ENCODE results near the gene SERPINB1. TPM values are rescaled to one million over a fixed set of nuclear protein-coding genes. Genes with fewer than 3 reads are reported as not detected.

SERPINB1 gene
- total RNA-seq, 2 donors from 2014 or later = 39.2 to 44.4 TPM

DNA sequence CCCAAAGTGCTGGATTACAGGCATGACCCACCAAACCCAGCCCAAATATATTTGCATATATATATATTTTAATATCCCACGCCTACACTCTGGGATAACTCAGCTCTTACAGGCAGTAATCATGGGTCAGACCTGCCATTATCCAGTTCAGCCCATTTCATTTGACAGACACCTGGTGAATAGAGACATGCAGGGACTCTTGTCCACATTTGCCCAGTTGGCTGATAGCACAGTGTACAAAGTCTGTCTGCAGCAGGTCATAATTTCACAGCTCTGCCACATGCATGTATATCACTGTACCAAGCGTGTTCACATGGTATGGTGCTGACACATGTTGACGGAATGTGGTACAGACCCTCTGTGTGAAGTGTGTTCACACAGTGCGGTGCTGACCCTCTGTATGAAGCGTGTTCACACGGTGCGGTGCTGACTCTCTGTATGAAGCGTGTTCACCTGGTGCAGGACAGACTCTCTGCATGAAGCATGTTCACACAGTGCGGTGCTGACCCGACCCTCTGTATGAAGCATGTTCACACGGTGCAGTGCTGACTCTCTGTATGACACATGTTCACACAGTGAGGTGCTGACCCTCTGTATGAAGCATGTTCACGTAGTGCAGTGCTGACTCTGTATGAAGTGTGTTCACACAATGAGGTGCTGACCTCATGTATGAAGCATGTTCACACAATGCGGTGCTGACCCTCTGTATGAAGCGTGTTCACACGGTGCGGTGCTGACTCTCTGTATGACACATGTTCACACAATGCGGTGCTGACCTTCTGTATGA lies 10.3 kb upstream of the SERPINB1 start:
- H3K27me3 Mint-ChIP-seq = no peaks in the 10 kb centered on the region
- H3K9me3 ChIP-seq (ENCODE audit: control insufficient read depth, low read length, poor library complexity, severe bottlenecking) = no peaks in the 10 kb centered on the region
- no peak overlapping the region for H3K4me3 Mint-ChIP-seq
- H3K27ac Mint-ChIP-seq = peak overlapping the region; percentile 98
- ATAC-seq (no peak), DNase-seq (no peak)
- no peaks in the 10 kb centered on the region for H3K36me3 Mint-ChIP-seq (ENCODE audit: low read depth)
- H3K4me1 Mint-ChIP-seq = peaks cover 37% of the 10 kb centered on the region

- DNase-seq (no peak), ATAC-seq (no peak)
- H3K9me3 ChIP-seq (ENCODE audit: control insufficient read depth, low read length, poor library complexity, severe bottlenecking) = no peaks in the 10 kb centered on the region
- Mint-ChIP-seq H3K27me3 (no peaks in the 10 kb centered on the region), H3K36me3 (ENCODE audit: low read depth) (no peaks in the 10 kb centered on the region), H3K4me1 (peaks cover 38% of the 10 kb centered on the region), H3K4me3 (no peak overlapping the region), H3K27ac (peak overlapping the region; percentile 59)
These were observed 9.0 kb upstream of the SERPINB1 start for GRCh38 chr6:2850538-2851113.

GRCh38 chr6:2848851-2849250 lies 7.2 kb upstream of the SERPINB1 start:
- no peaks in the 10 kb centered on the region for H3K36me3 Mint-ChIP-seq (ENCODE audit: low read depth)
- no peaks in the 10 kb centered on the region for H3K27me3 Mint-ChIP-seq
- ATAC-seq (peak; percentile 87), DNase-seq (peak in 2 of 3 donors; percentile 47 to 54)
- peak overlapping the region; percentile 70 for H3K4me3 Mint-ChIP-seq
- H3K9me3 ChIP-seq (ENCODE audit: control insufficient read depth, low read length, poor library complexity, severe bottlenecking) = no peaks in the 10 kb centered on the region
- H3K4me1 Mint-ChIP-seq = peaks cover 24% of the 10 kb centered on the region
- peak overlapping the region; percentile 75 for H3K27ac Mint-ChIP-seq

- peaks cover 33% of the 10 kb centered on the region for H3K4me1 Mint-ChIP-seq
- no peaks in the 10 kb centered on the region for H3K9me3 ChIP-seq (ENCODE audit: control insufficient read depth, low read length, poor library complexity, severe bottlenecking)
- H3K27ac Mint-ChIP-seq = peak overlapping the region; percentile 92
- no peaks in the 10 kb centered on the region for H3K27me3 Mint-ChIP-seq
- no peaks in the 10 kb centered on the region for H3K36me3 Mint-ChIP-seq (ENCODE audit: low read depth)
- H3K4me3 Mint-ChIP-seq = peak overlapping the region; percentile 83
- ATAC-seq (no peak), DNase-seq (no peak)
These were observed 4.2 kb upstream of the SERPINB1 start for GRCh38 chr6:2845880-2846208.

GRCh38 chr6:2844008-2844407 lies 2.3 kb upstream of the SERPINB1 start:
- Mint-ChIP-seq H3K27ac (no peak overlapping the region), H3K4me3 (no peak overlapping the region)

DNA sequence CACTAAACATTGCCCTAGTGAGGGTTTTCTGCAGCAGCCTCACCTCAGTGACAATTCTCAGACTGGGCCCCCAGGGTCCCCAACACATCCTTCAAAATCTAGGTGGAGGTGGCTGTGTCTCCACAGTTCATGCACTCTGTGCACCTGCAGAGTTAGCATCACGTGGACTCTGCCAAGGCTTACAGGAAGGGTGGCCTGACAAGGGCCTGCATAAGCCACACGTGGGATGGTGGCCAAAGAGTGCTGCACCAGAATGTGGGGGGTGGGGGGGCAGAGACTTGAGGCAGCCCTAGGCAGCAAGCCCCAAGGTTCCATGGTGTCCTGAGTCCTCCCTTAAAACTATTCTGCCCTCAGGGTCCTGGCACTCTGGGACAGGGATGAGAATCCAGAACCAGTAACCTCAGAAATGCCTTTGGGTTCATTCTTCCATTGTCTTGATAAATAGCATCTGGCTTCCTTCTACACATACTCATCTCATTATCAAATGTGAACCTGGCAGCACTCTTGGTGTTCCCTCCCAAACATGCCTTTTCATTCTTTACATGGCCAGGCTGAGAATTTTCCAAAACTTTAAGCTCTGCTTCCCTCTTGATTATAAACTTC lies 1.6 kb upstream of the SERPINB1 start:
- H3K27me3 Mint-ChIP-seq = no peaks in the 10 kb centered on the region
- ATAC-seq = no peak
- peaks cover 39% of the 10 kb centered on the region for H3K4me1 Mint-ChIP-seq
- no peak overlapping the region for H3K27ac Mint-ChIP-seq
- H3K4me3 Mint-ChIP-seq = no peak overlapping the region
- DNase-seq = no peak
- H3K36me3 Mint-ChIP-seq (ENCODE audit: low read depth) = no peaks in the 10 kb centered on the region
- no peaks in the 10 kb centered on the region for H3K9me3 ChIP-seq (ENCODE audit: control insufficient read depth, low read length, poor library complexity, severe bottlenecking)

More at GRCh38 chr6:2844008-2844407, 2.3 kb upstream of the SERPINB1 start:
- H3K27me3 Mint-ChIP-seq = no peaks in the 10 kb centered on the region
- H3K4me1 Mint-ChIP-seq = peaks cover 44% of the 10 kb centered on the region
- no peaks in the 10 kb centered on the region for H3K9me3 ChIP-seq (ENCODE audit: control insufficient read depth, low read length, poor library complexity, severe bottlenecking)
- no peaks in the 10 kb centered on the region for H3K36me3 Mint-ChIP-seq (ENCODE audit: low read depth)
- ATAC-seq = no peak
- no peak for DNase-seq

DNA sequence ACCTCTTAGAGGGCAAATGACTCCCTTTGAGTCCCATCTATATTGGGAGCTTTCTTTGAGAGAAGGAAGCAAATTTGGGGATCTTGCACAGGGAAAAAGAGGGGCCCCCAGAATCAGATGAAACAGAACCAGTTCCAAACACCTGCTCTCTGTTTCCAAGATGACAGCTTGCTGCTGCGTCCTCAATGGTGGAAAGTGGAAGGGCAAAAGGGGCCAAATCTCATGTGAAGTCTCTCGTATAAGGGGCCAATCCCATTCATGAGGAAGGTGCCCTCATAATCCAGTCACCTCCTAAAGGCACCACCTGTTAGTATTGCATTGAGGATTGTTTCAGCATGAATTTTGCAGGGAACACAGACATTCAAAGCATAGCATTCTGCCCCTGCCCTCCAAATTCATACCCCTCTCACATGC lies 483 bp upstream of the SERPINB1 start:
- Mint-ChIP-seq H3K27ac (peak overlapping the region; percentile 88), H3K4me3 (peak overlapping the region; percentile 95), H3K4me1 (peaks cover 39% of the 10 kb centered on the region), H3K27me3 (no peaks in the 10 kb centered on the region), H3K36me3 (ENCODE audit: low read depth) (no peaks in the 10 kb centered on the region)
- ATAC-seq = no peak
- no peak for DNase-seq
- H3K9me3 ChIP-seq (ENCODE audit: control insufficient read depth, low read length, poor library complexity, severe bottlenecking) = no peaks in the 10 kb centered on the region

DNA sequence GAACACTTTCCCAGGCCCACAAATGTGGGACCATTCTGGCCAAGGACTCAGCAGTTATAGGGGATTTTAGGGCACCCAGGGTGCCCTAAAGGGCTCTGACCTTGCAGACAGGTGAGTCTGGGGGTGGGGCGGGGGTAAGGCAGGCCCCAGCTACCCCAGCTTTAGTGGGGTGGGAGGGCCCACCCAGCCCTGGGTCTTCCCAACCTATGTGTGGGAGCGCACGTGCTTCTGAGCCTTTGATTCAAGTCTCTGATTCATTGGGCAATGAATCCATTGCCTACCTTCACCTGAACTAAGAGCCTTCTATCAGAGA lies 958 bp downstream of the SERPINB1 start:
- DNase-seq = no peak
- H3K4me1 Mint-ChIP-seq = peaks cover 29% of the 10 kb centered on the region
- ATAC-seq = no peak
- peak overlapping the region; percentile 95 for H3K4me3 Mint-ChIP-seq
- H3K36me3 Mint-ChIP-seq (ENCODE audit: low read depth) = no peaks in the 10 kb centered on the region
- H3K27me3 Mint-ChIP-seq = no peaks in the 10 kb centered on the region
- H3K27ac Mint-ChIP-seq = peak overlapping the region; percentile 88
- H3K9me3 ChIP-seq (ENCODE audit: control insufficient read depth, low read length, poor library complexity, severe bottlenecking) = no peaks in the 10 kb centered on the region

- Mint-ChIP-seq H3K27me3 (no peaks in the 10 kb centered on the region), H3K36me3 (ENCODE audit: low read depth) (no peaks in the 10 kb centered on the region), H3K4me3 (peak overlapping the region; percentile 95), H3K4me1 (peaks cover 29% of the 10 kb centered on the region), H3K27ac (peak overlapping the region; percentile 88)
- DNase-seq (no peak), ATAC-seq (no peak)
- no peaks in the 10 kb centered on the region for H3K9me3 ChIP-seq (ENCODE audit: control insufficient read depth, low read length, poor library complexity, severe bottlenecking)
These were observed 1.5 kb downstream of the SERPINB1 start for GRCh38 chr6:2839982-2840748.

- H3K4me3 Mint-ChIP-seq = peak overlapping the region; percentile 95
- ATAC-seq = no peak
- DNase-seq = no peak
- peaks cover 32% of the 10 kb centered on the region for H3K4me1 Mint-ChIP-seq
- H3K36me3 Mint-ChIP-seq (ENCODE audit: low read depth) = peaks cover 3% of the 10 kb centered on the region
- H3K9me3 ChIP-seq (ENCODE audit: control insufficient read depth, low read length, poor library complexity, severe bottlenecking) = no peaks in the 10 kb centered on the region
- H3K27ac Mint-ChIP-seq = peak overlapping the region; percentile 88
- no peaks in the 10 kb centered on the region for H3K27me3 Mint-ChIP-seq
These were observed 2.3 kb downstream of the SERPINB1 start for GRCh38 chr6:2839195-2839981.

GRCh38 chr6:2838251-2838650 lies 3.4 kb downstream of the SERPINB1 start:
- Mint-ChIP-seq H3K27me3 (no peaks in the 10 kb centered on the region), H3K27ac (peak overlapping the region; percentile 88), H3K4me1 (peaks cover 28% of the 10 kb centered on the region), H3K36me3 (ENCODE audit: low read depth) (peaks cover 7% of the 10 kb centered on the region), H3K4me3 (no peak overlapping the region)
- no peak for ATAC-seq
- DNase-seq = no peak
- no peaks in the 10 kb centered on the region for H3K9me3 ChIP-seq (ENCODE audit: control insufficient read depth, low read length, poor library complexity, severe bottlenecking)

DNA sequence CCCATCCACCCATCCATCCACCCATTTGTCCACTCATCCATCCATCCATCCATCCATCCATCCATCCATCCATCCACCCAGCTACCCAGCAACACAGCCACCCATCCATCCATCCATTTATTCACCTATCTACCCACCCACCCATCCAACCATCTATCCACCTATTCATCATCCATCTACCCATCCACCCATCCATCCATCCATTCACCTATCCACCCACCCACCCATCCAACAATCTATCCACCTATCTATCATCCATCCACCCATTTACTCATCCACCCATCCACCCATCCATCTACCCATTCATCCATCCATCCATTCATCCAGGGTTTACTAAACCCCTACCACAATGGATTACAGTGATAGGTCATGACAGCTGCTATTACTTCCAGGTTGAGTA lies 7.4 kb downstream of the SERPINB1 start:
- no peaks in the 10 kb centered on the region for H3K9me3 ChIP-seq (ENCODE audit: control insufficient read depth, low read length, poor library complexity, severe bottlenecking)
- H3K4me3 Mint-ChIP-seq = no peak overlapping the region
- H3K36me3 Mint-ChIP-seq (ENCODE audit: low read depth) = peaks cover 7% of the 10 kb centered on the region
- ATAC-seq (no peak), DNase-seq (no peak)
- H3K27ac Mint-ChIP-seq = no peak overlapping the region
- peaks cover 13% of the 10 kb centered on the region for H3K4me1 Mint-ChIP-seq
- no peaks in the 10 kb centered on the region for H3K27me3 Mint-ChIP-seq

DNA sequence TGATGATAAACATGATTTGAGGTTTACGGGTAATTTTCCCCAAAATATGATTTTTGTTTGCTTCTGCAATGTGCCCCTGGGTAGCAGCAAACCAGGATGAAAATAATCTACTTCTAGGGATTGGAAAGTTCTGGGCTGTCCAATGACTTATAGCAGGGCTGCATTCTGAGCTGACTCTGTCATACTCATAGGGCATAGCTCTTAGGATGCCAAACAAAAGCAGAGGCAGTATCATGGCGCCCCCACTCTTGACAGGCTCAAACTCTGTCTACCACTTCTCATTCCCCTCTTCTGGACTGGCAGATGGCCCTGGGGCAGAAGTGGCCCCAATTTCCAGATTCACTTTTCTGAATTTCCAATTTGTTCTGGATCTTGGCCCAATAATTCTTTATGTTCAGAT lies 10.3 kb downstream of the SERPINB1 start:
- H3K36me3 Mint-ChIP-seq (ENCODE audit: low read depth) = peaks cover 7% of the 10 kb centered on the region
- H3K27ac Mint-ChIP-seq = peak overlapping the region; percentile 37
- peaks cover 8% of the 10 kb centered on the region for H3K4me1 Mint-ChIP-seq

More for the DNA sequence above, 10.3 kb downstream of the SERPINB1 start:
- DNase-seq (no peak), ATAC-seq (no peak)
- H3K27me3 Mint-ChIP-seq = no peaks in the 10 kb centered on the region
- H3K9me3 ChIP-seq (ENCODE audit: control insufficient read depth, low read length, poor library complexity, severe bottlenecking) = no peaks in the 10 kb centered on the region
- no peak overlapping the region for H3K4me3 Mint-ChIP-seq

All from T-helper 17 cell (primary cell).